Measurements from ENCODE around the gene RFPL2.
"Not testable (repeated sequence)": the region's sequence is repeated elsewhere in the genome, so short reads cannot be mapped to it uniquely, and the experiment has no call there.

- not testable (repeated sequence) for TF ChIP-seq CTCF (conservative IDR thresholded peaks at IDR 0.05; ENCODE audit: low read depth, low read length); EZH2 (IDR thresholded peaks at IDR 0.05; ENCODE audit: borderline replicate concordance, low read depth, low read length, poor library complexity, severe bottlenecking)
Measured at GRCh38 chr22:32147128-32147527, 57.7 kb downstream of the RFPL2 start.
